GM15510 (cell line): ENCODE results near the gene P2RY12.

Experiments
- POLR2A ChIP-seq: IDR thresholded peaks from 3 replicates; pipeline ENCODE4 v1.6.1; 2011; ENCODE audit warnings: borderline replicate concordance; ENCODE audit not compliant: insufficient read length; ENCODE audit errors: extremely low read depth

The P2RY12 gene

DNA sequence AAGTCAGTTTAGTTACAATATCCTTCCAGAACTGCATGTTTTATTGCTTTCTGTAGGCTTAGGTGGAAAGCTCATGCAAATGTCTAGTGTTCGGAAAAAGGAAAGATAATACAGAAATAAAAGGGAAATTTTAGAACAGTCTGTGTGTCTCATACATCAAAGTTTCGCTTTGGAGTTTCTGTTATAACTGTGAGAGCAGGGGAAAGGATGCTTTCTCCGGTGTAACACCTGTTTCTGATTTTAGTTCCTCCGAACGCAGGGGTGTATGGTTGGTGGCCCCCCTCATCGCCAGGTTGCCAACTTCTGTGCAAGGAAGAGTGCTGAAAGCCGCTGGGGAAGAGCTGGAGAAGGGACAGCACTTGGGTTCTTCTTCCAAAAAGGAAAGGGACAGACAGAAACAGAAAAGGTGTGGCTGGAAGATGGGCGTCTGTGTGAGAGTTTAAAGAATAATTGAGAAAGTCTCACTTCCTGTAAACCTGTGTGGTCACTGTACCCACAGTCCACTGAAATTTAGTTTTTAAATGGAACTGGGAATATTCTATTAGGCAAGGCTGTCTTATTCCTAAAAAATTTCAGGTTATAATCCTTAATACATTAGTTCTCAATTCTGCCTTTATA, 6.7 kb downstream of the P2RY12 start:
- no peak for TF ChIP-seq POLR2A

DNA sequence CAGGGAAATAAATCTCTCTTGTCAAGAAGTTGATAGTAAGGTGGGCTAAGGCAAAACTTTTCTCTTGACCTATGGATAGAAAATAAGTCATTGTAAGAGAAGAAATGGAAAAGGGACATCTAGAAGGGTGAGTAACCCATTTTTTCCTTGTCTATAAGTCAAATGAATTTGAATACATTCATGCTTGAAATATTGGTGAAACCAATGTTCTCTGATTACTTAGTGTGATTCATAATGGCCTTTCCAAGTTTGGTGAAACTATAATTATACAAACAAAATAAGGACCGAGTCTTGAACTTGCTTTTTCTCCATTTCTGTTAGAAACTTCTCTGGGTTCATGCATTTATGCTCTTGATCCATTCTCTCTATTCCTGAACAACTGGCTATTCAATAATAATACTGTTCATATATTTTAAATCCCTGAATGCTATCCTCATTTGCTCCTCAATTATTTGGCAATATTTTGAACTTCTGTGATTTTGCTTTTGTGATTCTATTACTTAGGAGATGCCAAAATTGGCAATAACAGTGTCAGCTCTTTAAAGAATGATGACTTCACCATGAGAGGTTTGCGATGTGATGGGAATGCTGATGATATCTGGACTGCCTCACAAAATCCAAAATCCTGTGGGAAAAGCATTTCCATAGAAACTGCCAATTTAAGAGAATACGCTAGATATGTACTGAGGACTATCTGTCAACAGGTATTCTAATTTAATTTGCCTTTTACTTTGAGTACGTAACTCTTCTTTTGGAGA, 12.3 kb downstream of the P2RY12 start:
- no peak for TF ChIP-seq POLR2A

DNA sequence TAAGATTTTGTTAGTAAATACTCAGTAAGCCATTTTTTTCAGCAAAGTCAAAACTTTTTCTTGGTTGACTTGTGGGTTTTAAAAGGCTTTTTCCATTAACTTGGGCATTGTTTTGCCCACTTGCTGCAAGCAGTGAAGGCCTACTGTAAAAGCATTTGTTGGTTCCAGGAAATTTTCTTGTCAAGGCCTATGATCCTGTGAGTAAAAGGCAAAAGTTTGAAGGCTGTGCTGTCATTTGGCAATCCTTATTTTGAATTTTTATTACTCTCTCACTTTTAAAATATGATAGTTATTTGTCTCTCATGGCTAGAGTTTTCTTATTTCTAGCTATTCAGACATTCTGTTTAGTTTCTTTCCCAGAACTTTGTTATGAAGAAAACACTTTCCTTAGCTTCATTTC, 13.0 kb downstream of the P2RY12 start:
- no peak for TF ChIP-seq POLR2A

DNA sequence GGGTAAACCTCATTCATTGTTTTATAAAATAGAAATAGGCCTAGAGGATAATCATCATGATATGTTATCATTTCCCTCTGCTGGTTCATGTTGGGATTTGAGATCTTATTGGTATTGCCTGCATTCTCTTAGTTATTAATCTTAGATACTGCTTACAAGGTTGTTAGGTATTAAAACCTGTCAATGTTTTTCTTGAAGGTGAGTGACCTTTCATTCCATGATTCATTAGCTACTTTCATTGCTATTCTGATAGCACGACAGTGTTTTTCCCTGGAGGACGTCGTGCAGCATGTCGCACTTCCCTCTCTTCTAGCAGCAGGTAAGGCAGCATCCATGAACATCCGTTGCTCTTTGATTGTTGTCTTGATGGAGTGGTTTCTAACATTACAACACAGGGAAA, 17.1 kb downstream of the P2RY12 start:
- no peak for TF ChIP-seq POLR2A

DNA sequence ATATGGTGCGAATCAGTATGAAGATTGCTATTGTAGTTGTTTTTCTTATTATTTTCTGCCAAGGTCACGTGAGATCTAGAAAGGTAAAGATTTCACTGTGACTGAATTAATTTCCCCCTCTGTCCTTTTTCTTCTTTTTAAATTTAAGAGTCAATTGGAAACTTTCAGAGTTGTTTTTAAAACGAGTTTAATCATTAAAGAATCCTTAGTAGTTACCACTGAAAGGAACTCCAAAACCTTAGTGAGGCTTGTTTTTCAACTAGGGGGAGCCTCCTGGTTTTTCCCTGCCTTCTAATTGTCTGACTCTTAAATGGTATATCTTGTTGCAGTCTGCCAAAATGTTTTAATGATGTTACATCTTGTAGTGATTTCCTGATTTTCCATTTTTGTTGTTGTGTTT, 17.6 kb downstream of the P2RY12 start:
- no peak for TF ChIP-seq POLR2A

DNA sequence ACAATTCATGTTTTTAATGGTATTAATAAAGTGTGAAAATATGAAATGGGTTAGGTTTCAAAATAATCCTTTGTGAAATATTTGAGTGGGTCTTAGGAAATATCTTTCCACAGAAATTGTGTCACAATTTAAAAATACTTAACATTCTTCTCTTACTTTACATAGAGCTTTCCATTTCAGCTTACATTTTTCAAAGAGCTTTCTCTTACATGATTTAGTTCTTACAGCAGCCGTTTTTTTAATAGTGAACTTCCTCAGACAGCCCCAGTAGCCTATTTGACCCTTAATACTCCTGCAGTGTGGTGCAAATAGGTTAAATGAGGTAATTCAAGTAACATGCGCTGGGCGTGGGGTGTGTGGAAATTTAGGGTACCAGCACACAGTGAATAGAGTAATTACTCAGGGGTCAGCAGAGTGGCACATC, 21.8 kb downstream of the P2RY12 start:
- TF ChIP-seq POLR2A, result no peak

DNA sequence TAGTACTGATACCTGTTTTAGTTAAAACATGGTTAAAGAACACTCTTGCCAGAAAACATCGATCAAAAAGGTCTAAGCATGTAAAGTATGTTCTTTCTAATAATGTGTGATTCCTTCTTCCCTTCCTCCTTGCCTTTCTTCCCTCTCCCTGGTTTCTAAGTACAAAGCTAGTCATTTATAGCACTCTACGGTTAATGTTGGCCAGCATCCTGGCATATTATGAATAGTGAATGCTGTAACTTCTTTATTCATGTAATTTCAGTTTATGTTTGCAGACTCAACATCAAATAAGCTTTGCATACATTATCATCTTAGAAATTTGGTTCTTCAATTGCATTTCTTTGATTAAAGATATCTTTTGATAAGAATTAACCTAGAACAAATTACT, 27.1 kb downstream of the P2RY12 start:
- TF ChIP-seq POLR2A, result no peak

DNA sequence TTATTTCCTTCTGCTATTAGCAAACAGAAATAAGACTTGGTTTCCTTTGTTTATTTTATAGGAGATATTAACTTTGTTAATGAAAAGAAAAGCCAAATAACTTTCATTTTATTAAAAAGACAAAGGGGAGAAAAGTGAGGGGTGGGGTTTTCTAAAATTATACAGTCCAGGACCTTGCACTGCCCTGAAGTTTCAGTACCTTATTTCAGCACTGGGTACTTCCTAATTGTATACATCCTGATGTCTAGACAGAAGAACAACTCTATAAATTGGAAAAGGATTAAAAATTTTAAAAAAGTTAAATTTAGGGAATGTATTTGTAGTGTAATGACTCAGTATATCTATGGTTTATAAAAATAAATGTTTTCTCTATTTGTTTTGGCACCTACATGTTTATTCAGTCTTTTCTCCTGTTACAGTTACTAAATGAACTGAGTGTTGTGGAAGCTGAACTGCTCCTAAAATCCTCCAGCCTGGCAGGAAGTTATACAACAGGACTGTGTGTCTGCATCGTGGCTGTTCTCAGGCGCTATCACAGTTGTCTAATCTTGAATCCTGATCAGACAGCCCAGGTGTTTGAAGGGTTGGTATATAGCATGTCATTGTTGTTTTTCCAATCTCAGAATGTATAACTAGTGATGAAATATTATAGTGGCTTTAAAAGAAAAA, 27.6 kb downstream of the P2RY12 start:
- no peak for TF ChIP-seq POLR2A

DNA sequence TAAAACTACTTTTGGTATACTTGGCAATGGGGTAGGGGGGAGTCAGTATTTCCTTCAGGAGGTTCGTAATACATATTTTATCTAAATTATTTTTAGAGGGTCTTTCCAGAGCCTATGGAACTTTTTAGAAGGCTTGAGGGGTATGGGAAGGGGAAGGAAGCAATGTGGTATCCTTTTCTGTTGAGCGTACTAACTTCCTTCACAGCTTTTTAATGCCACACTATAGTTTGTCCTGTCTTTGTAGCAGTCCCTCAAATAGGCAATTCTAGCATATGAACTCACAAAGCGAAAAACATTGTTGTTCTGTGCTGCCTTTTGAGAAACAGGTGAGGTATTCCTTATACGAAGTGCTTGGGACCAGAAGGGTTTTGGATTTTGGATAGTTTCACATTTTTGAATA, 32.9 kb downstream of the P2RY12 start:
- TF ChIP-seq POLR2A, result no peak

DNA sequence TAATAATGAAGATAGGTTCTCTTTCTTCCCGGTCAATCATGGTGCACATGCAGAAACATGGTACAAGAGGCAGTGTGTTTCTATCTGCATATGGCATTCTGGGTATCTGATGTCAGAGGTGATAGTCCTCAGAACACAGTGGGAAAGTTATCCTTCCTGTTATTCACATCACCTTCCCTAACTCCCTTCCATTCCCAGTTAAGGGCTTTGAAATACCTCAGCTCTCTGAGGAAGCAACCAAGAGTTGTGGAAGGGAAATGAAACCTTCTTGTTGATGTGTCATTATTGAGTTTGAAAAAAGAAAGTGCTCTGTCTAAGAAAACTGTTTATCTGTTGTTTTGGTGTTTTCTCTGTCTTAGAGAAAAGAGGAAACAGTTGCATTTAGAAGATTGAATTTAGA, 33.3 kb downstream of the P2RY12 start:
- TF ChIP-seq POLR2A, result no peak

DNA sequence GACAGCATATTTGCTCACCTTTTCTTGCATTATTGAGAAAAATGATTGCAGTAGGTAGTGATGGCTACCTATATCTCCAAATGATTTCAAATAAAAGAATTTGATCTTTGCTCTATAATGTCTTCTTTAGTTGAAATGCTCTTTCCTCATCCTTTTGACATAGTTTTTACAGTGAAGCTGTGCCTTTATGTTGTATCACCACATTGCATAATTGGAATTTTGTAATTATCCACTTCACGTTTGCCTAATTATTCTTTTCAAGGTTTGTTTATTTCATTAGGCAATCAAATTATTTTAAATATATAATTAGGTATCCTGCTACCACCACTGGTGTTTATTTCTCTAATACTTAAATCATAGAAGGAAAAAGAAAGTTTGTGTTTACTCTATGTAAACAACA, 33.9 kb downstream of the P2RY12 start:
- TF ChIP-seq POLR2A, result no peak

DNA sequence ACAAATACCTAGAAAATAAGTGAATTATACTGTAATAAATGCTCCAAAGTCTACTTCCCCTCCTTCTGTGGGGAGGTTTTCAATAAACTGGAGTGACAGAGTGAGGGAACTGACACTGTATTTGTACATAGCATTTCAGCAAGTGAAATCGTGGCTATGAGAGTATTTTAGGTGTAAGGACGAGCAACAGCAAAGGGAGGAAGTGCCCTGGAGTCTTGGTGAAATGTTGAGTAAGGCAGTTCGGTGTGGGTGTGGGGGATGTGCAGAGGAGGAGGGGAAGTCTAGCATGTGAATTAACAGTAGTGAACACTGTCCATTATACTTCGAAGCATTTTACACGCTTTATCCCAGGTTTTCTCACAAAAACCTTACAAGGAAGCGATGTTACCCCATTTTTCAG, 37.1 kb downstream of the P2RY12 start:
- TF ChIP-seq POLR2A, result no peak

DNA sequence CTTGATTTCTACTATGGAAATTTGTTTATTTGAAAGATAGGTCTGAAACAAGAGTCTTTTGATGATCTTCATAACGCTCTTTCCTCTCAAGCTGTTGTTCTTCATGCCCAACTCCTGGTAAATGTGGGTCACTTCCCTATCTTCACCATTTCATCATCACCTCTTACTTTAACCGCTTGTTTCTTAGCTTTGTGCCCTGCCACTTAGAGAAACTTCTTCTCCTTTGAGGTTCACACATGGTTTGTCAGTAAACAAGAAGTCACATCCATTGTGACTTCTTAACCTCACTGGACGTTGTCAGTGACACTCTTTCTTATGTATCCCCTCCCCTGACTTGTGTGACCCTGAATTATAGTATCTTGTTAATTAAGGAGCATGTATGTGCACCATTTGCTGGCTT, 38.3 kb downstream of the P2RY12 start:
- TF ChIP-seq POLR2A, result no peak

DNA sequence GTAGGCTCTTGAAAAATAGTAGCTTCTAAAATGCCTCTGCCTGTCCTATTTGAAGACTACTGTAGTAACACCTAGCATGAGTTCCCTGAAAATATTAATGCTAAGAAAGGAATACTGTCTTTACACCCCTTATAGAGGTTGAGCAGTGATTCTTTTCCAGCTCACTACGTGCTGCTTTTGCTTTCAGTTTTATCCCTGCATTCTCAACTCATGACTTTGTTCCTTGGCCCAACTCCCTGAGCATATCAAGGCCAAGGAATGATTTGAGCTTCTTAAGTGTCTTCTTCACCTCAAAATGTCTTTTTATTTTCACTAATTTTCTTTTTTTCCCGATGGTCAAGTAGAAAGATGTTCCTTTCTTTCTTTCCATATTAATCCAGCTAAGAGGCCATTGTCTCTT, 38.7 kb downstream of the P2RY12 start:
- no peak for TF ChIP-seq POLR2A

DNA sequence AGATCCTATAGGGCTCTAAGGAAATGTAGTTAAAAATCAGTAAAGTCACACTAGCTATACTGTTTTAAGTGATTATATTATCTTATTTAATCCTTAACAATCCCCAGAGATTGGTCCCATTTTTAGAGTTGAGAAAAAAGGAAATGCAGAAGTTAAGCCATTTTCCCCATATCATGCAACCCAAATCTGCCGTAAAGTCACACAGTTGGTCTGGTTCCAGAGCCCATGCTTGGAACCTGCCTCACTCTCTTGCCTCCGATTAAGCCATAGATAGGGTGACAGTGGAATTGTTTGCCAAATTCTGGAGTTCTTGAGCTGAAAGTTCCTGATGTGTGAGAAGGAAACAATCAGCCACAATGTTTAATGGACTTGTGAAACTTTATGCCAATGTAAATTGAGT, 52.9 kb downstream of the P2RY12 start:
- no peak for TF ChIP-seq POLR2A

DNA sequence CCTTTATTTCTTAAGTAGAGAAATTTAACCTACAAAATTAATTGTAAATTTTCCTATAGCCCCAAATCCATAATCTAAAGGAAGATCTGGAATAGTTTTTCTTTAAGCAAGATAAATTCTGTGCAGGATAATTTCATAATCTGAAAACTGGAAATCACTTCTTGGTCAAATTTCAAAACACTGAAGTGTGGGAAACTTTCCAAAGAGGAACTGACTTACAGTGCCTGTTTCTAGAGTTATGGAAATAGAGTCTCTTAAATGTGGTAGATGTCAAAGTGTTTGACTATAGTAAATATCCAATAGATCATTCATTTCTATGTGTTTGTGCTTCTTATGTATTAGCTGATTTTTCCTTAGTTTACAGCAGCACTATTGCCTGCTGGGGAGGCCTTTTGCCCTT, 53.7 kb downstream of the P2RY12 start:
- TF ChIP-seq POLR2A, result no peak
